Liver (tissue), 9 donors: ENCODE results near the gene AFDN. TPM values are rescaled to one million over a fixed set of nuclear protein-coding genes. Genes with fewer than 3 reads are reported as not detected.

Experiments used
- DNase-seq: peaks from one replicate; pipeline ENCODE4 v3.0.0-alpha.2; 2017; ENCODE audit warnings: low spot score
- H3K27ac ChIP-seq, 2 donors: one replicate each; pipeline ENCODE4 v1.7.0; 2013; ENCODE audit warnings: inconsistent platforms in 2 of 2, low read length in 2 of 2, control low read depth in 1 of 2, low read depth in 1 of 2, mild to moderate bottlenecking in 1 of 2
- H3K27me3 ChIP-seq, 4 donors: one replicate each; pipeline versions ENCODE4 v1.6.1 to v1.7.0; 2013; ENCODE audit warnings: low read length in 3 of 4, inconsistent platforms in 1 of 4, mild to moderate bottlenecking in 1 of 4, moderate library complexity in 1 of 4; ENCODE audit not compliant: control insufficient read depth in 4 of 4, insufficient read depth in 4 of 4
- H3K36me3 ChIP-seq, 4 donors: one replicate each; pipeline versions ENCODE4 v1.6.1 to v1.7.0; 2013; ENCODE audit warnings: low read length in 3 of 4, mild to moderate bottlenecking in 3 of 4, low read depth in 1 of 4, moderate library complexity in 1 of 4; ENCODE audit not compliant: control insufficient read depth in 4 of 4, insufficient read depth in 3 of 4
- H3K4me1 ChIP-seq, 4 donors: one replicate each; pipeline versions ENCODE4 v1.6.1 to v1.7.0; 2013; ENCODE audit warnings: low read length in 3 of 4, mild to moderate bottlenecking in 3 of 4, moderate library complexity in 1 of 4; ENCODE audit not compliant: control insufficient read depth in 4 of 4, insufficient read depth in 4 of 4
- H3K4me3 ChIP-seq, 3 donors: one replicate each; pipeline versions ENCODE4 v1.6.1 to v1.7.0; 2013; ENCODE audit warnings: low read length in 3 of 3, control low read depth in 1 of 3, low read depth in 1 of 3, mild to moderate bottlenecking in 1 of 3
- H3K9ac ChIP-seq, 2 donors: one replicate each; pipeline ENCODE4 v1.7.0; 2013; ENCODE audit warnings: low read length in 2 of 2, mild to moderate bottlenecking in 2 of 2, moderate library complexity in 2 of 2, control low read depth in 1 of 2, low read depth in 1 of 2
- H3K9me3 ChIP-seq, 4 donors: one replicate each; pipeline versions ENCODE4 v1.6.1 to v1.7.0; 2013; ENCODE audit warnings: low read length in 3 of 4; ENCODE audit not compliant: control insufficient read depth in 4 of 4
- EGR1 ChIP-seq, 2 donors: IDR thresholded peaks; 2 replicates each; pipeline ENCODE4 v1.6.1; 2016 to 2018; ENCODE audit warnings: antibody characterized with exemption in 2 of 2, low read depth in 2 of 2
- HNF4G ChIP-seq: IDR thresholded peaks from 2 replicates; pipeline ENCODE4 v1.6.1; 2016; ENCODE audit warnings: antibody characterized with exemption
- MAX ChIP-seq: IDR thresholded peaks from 2 replicates; pipeline ENCODE4 v1.6.1; 2016; ENCODE audit warnings: antibody characterized with exemption
- NR2F2 ChIP-seq: IDR thresholded peaks from 2 replicates; pipeline ENCODE4 v1.6.1; 2016; ENCODE audit warnings: antibody characterized with exemption
- RAD21 ChIP-seq, 2 donors: IDR thresholded peaks; 2 replicates each; pipeline ENCODE4 v1.6.1; 2016; ENCODE audit warnings: antibody characterized with exemption in 2 of 2, mild to moderate bottlenecking in 2 of 2
- REST ChIP-seq: IDR thresholded peaks from 2 replicates; pipeline ENCODE4 v1.6.1; 2016; ENCODE audit warnings: antibody characterized with exemption, mild to moderate bottlenecking
- TAF1 ChIP-seq: conservative IDR thresholded peaks from 2 replicates; pipeline ENCODE4 v1.6.1; 2016; ENCODE audit warnings: antibody characterized with exemption, mild to moderate bottlenecking
- YY1 ChIP-seq: IDR thresholded peaks from 2 replicates; pipeline ENCODE4 v1.6.1; 2016; ENCODE audit warnings: antibody characterized with exemption, mild to moderate bottlenecking
- ZBTB33 ChIP-seq: IDR thresholded peaks from 2 replicates; pipeline ENCODE4 v1.6.1; 2016; ENCODE audit warnings: antibody characterized with exemption
- WGBS: extraction: QIAGEN DNeasy Blood & Tissue Kit; methylation state at CpG from one replicate; pipeline ENCODE4 v1.1.7; 2013; 5-methylcytosine and 5-hydroxymethylcytosine counted together
- polyA plus RNA-seq, 2 donors: library from polyadenylated mRNA; stranded (reverse) in 1 of 2; unstranded in 1 of 2; fragments of 200-250 nt in 1 of 2; fragments of >200 nt in 1 of 2; fragmentation: Nextera tagmentation in 1 of 2; extraction: Ambion mirVana in 1 of 2; gene quantifications; one replicate each; pipeline versions ENCODE4 v1.2.1 to v1.2.3, GENCODE V29; 2013 to 2015
- total RNA-seq, 2 donors: library from RNA; depleted of rRNA; stranded (reverse); fragments of >200 nt; gene quantifications; one replicate each; pipeline ENCODE4 v1.2.3, GENCODE V29; 2014
- TF ChIP-seq, protein P1 (sequence below): fragments of 150-350 bp; IDR thresholded peaks from 2 replicates; pipeline ENCODE4 v1.5.1; 2017; ENCODE audit warnings: improper control_type of control experiment, low read depth, low read length; ENCODE audit not compliant: missing input control
- donor health status: healthy.
- donor health status: healthy.
- donor health status: healthy.
- donor health status: healthy.
- donor health status: healthy.

The AFDN gene
- total and polyA plus RNA-seq, 4 donors = 21.3 to 145 (median 29.3) TPM

- Histone ChIP-seq H3K4me1 (no peaks in the 10 kb centered on the region), H3K27me3 (no peaks in the 10 kb centered on the region), H3K9ac (no peak overlapping the region), H3K27ac (no peak overlapping the region), H3K36me3 (no peaks in the 10 kb centered on the region), H3K4me3 (no peak overlapping the region), H3K9me3 (no peaks in the 10 kb centered on the region)
- 96% methylated on average over 13 of the region's 13 CpGs for WGBS
- TF ChIP-seq YY1 (no peak), RAD21 (IDR thresholded peaks at IDR 0.05) (no peak), NR2F2 (no peak), MAX (no peak), ZBTB33 (no peak), HNF4G (no peak), TAF1 (no peak), REST (no peak)
- TF ChIP-seq, protein P1, sequence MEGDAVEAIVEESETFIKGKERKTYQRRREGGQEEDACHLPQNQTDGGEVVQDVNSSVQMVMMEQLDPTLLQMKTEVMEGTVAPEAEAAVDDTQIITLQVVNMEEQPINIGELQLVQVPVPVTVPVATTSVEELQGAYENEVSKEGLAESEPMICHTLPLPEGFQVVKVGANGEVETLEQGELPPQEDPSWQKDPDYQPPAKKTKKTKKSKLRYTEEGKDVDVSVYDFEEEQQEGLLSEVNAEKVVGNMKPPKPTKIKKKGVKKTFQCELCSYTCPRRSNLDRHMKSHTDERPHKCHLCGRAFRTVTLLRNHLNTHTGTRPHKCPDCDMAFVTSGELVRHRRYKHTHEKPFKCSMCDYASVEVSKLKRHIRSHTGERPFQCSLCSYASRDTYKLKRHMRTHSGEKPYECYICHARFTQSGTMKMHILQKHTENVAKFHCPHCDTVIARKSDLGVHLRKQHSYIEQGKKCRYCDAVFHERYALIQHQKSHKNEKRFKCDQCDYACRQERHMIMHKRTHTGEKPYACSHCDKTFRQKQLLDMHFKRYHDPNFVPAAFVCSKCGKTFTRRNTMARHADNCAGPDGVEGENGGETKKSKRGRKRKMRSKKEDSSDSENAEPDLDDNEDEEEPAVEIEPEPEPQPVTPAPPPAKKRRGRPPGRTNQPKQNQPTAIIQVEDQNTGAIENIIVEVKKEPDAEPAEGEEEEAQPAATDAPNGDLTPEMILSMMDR = no peak
- DNase-seq = no peak
These were observed 158.3 kb downstream of the AFDN start for GRCh38 chr6:167984876-167985604.

DNA sequence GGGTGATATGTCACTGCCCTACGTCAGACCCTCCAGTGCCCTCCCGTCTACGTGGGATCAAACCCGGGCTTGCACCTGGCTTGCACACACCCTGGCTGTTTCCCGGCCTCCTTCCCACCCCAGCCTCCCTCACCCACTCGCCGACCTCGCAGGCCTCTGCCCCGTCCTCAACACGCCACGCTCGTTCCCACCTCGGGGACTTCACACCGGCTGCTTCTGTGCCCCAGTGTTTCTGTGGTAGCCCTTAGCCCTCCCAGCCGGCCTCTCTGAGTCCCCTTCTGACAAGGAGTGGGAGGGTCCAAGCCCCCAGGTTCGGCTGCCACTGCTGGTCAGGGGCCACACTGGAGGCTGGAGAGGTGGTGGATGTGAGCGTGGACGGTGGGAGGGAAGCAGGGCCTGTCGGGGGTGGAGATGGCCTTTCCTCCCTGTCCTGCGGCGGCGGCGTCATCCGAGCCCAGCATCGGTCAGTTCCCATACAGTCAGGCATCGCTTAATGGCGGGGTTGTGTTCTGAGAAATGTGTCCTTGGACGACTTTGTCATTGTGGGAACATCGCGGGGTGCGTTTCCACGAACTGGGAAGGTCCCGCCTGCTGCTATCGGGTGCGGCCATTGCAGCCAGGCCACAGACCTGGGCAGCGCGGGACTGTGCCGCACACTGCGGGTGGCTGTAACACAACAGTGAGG, 159.3 kb downstream of the AFDN start:
- no peak overlapping the region for H3K4me3 ChIP-seq
- H3K27me3 ChIP-seq = no peaks in the 10 kb centered on the region
- H3K27ac ChIP-seq = no peak overlapping the region
- no peaks in the 10 kb centered on the region for H3K9me3 ChIP-seq
- no peak for DNase-seq
- 96% methylated on average over 39 of the region's 39 CpGs for WGBS
- H3K36me3 ChIP-seq = no peaks in the 10 kb centered on the region
- no peak overlapping the region for H3K9ac ChIP-seq
- TF ChIP-seq EGR1 (IDR thresholded peaks at IDR 0.05; ENCODE audit: low read depth in 2 of 2) (no peak), MAX (no peak)
- no peaks in the 10 kb centered on the region for H3K4me1 ChIP-seq
